IMR-90 (cell line): ENCODE data around the gene FAM76B. TPM values are rescaled to one million over a fixed set of nuclear protein-coding genes. Genes with fewer than 3 reads are reported as not detected.

Experiments used
- ATAC-seq: fragments of 200-7000 bp; cut with Tn5 transposase; 2 replicates; pipeline ENCODE4 v1.9.1; 2020; ENCODE audit warnings: low read depth, mild to moderate bottlenecking, moderate library complexity
- BruUV-seq: library from RNA; stranded (reverse); fragments of 400-500 nt; replicated peaks from 2 replicates; lab custom pipeline; 2021; lab: Mats Ljungman, UMichigan
- CTCF ChIA-PET: fragments of 300-600 bp; formaldehyde crosslinking; extraction: SDS; loops from one replicate; lab custom pipeline; 2021; ENCODE audit warnings: antibody characterized with exemption; lab: Yijun Ruan, JAX
- POLR2A ChIA-PET: fragments of 300-600 bp; sonication (Branson Sonifier 250); formaldehyde crosslinking; loops from one replicate; lab custom pipeline; 2022; ENCODE audit warnings: antibody characterized with exemption; ENCODE audit not compliant: unreplicated experiment; lab: Charles Lee
- DNase-seq: peaks from one replicate; pipeline ENCODE4 v3.0.0; 2013
- H2AFZ ChIP-seq: replicated peaks from 2 replicates; pipeline ENCODE3; 2013; ENCODE audit warnings: low read length, mild to moderate bottlenecking; ENCODE audit not compliant: poor library complexity
- H2AK5ac ChIP-seq: 2 replicates; pipeline ENCODE4 v1.6.1; 2013; ENCODE audit warnings: low read depth, low read length, inconsistent platforms
- H2AK9ac ChIP-seq: replicated peaks from 2 replicates; pipeline ENCODE3; 2013; ENCODE audit warnings: mild to moderate bottlenecking, low read depth, low read length, moderate library complexity; ENCODE audit not compliant: poor library complexity
- H2BK120ac ChIP-seq: 2 replicates; pipeline ENCODE4 v1.6.1; 2013; ENCODE audit warnings: low read depth, low read length, inconsistent platforms
- H2BK15ac ChIP-seq: 3 replicates; pipeline ENCODE4 v1.6.1; 2013; ENCODE audit warnings: low read depth, low read length, inconsistent platforms
- H2BK20ac ChIP-seq: 2 replicates; pipeline ENCODE4 v1.6.1; 2013; ENCODE audit warnings: low read depth, mild to moderate bottlenecking, inconsistent platforms, low read length, moderate library complexity
- H2BK5ac ChIP-seq: 2 replicates; pipeline ENCODE4 v1.6.1; 2013; ENCODE audit warnings: mild to moderate bottlenecking, low read depth, low read length, inconsistent platforms; ENCODE audit not compliant: poor library complexity, severe bottlenecking
- H3K14ac ChIP-seq: replicated peaks from 2 replicates; pipeline ENCODE4 v1.6.1; 2013; ENCODE audit warnings: low read depth, low read length, inconsistent platforms
- H3K18ac ChIP-seq: 2 replicates; pipeline ENCODE4 v1.6.1; 2013; ENCODE audit warnings: low read depth, low read length, control low read depth
- H3K23ac ChIP-seq: 2 replicates; pipeline ENCODE4 v1.6.1; 2013; ENCODE audit warnings: low read depth, low read length, inconsistent platforms
- H3K27ac ChIP-seq: 2 replicates; pipeline ENCODE4 v1.5.1; 2013; ENCODE audit warnings: mild to moderate bottlenecking, control low read depth, low read length; ENCODE audit not compliant: insufficient read depth
- H3K27me3 ChIP-seq: 2 replicates; pipeline ENCODE4 v1.6.1; 2013; ENCODE audit warnings: low read length; ENCODE audit not compliant: control insufficient read depth, insufficient read depth
- H3K36me3 ChIP-seq: 2 replicates; pipeline ENCODE4 v1.6.1; 2013; ENCODE audit warnings: low read length, mixed read lengths; ENCODE audit not compliant: control insufficient read depth, insufficient read depth
- H3K4ac ChIP-seq: 2 replicates; pipeline ENCODE4 v1.6.1; 2013; ENCODE audit warnings: low read depth, low read length, inconsistent platforms
- H3K4me1 ChIP-seq: 2 replicates; pipeline ENCODE4 v1.6.1; 2013; ENCODE audit warnings: low read length, mixed read lengths; ENCODE audit not compliant: control insufficient read depth, insufficient read depth
- H3K4me2 ChIP-seq: 2 replicates; pipeline ENCODE4 v1.6.1; 2013; ENCODE audit warnings: low read depth, mild to moderate bottlenecking, control low read depth, low read length, moderate library complexity
- H3K4me3 ChIP-seq: 2 replicates; pipeline ENCODE4 v1.5.1; 2013; ENCODE audit warnings: low read depth, mild to moderate bottlenecking, control low read depth, low read length, moderate library complexity; ENCODE audit not compliant: insufficient read depth
- H3K56ac ChIP-seq: 2 replicates; pipeline ENCODE4 v1.6.1; 2013; ENCODE audit warnings: low read length, inconsistent platforms; ENCODE audit not compliant: insufficient read depth; ENCODE audit errors: extremely low read depth
- H3K79me1 ChIP-seq, 2 experiments: 2 replicates each; pipeline ENCODE4 v1.6.1; 2013; ENCODE audit warnings: low read length in 2 of 2, inconsistent platforms in 1 of 2, low read depth in 1 of 2
- H3K9ac ChIP-seq: 2 replicates; pipeline ENCODE4 v1.6.1; 2013; ENCODE audit warnings: low read depth, low read length, control low read depth
- H3K9me1 ChIP-seq: 2 replicates; pipeline ENCODE4 v1.6.1; 2013; ENCODE audit warnings: low read length, inconsistent platforms; ENCODE audit not compliant: insufficient read depth
- H3K9me3 ChIP-seq: 2 replicates; pipeline ENCODE4 v1.6.1; 2013; ENCODE audit warnings: low read length; ENCODE audit not compliant: control insufficient read depth, insufficient read depth
- H4K20me1 ChIP-seq: 2 replicates; pipeline ENCODE4 v1.6.1; 2013; ENCODE audit warnings: low read length, inconsistent platforms; ENCODE audit not compliant: insufficient read depth
- H4K5ac ChIP-seq: 2 replicates; pipeline ENCODE4 v1.6.1; 2013; ENCODE audit warnings: mild to moderate bottlenecking, low read depth, low read length, control low read depth
- H4K8ac ChIP-seq, 2 experiments: 2 replicates each; pipeline ENCODE4 v1.6.1; 2013; ENCODE audit warnings: low read depth in 2 of 2, low read length in 2 of 2, control low read depth in 1 of 2, inconsistent platforms in 1 of 2
- H4K91ac ChIP-seq: 2 replicates; pipeline ENCODE4 v1.6.1; 2013; ENCODE audit warnings: low read depth, low read length, inconsistent platforms; ENCODE audit not compliant: insufficient read depth
- BHLHE40 ChIP-seq: fragments of 150-350 bp; IDR thresholded peaks from 2 replicates; pipeline ENCODE4 v1.6.1; 2016; ENCODE audit warnings: mild to moderate bottlenecking, low read depth, low read length
- MXI1 ChIP-seq: IDR thresholded peaks from 2 replicates; pipeline ENCODE4 v1.6.1; 2012; ENCODE audit warnings: low read depth, mild to moderate bottlenecking, low read length, moderate library complexity, borderline replicate concordance
- WGBS, 2 experiments: methylation state at CpG; one replicate each; pipeline versions ENCODE4 v1.1.5 to v1.1.7; 2013; ENCODE audit warnings: missing lambda C conversion rate in 2 of 2; ENCODE audit not compliant: insufficient read length in 1 of 2; ENCODE audit errors: extremely low coverage in 2 of 2; 5-methylcytosine and 5-hydroxymethylcytosine counted together
- dilution Hi-C: fragments of 300-500 bp; cut with HindIII; formaldehyde crosslinking; loops from one replicate; pipeline ENCODE4 v1.14.3; 2018; ENCODE audit warnings: low sequenced_read_pairs; ENCODE audit not compliant: unreplicated experiment
- in situ Hi-C: fragments of 300-500 bp; cut with MboI; formaldehyde crosslinking; loops from 3 replicates; pipeline ENCODE4 v1.14.3; 2019; ENCODE audit warnings: low sequenced_read_pairs, inconsistent platforms, mixed read lengths
- intact Hi-C: fragments of 100-400 bp; cut with micrococcal nuclease; formaldehyde crosslinking; loops from 2 replicates; pipeline ENCODE4 v1.10.0; 2022
- polyA plus RNA-seq, 3 experiments: library from polyadenylated mRNA; depleted of rRNA; stranded (reverse); fragments of >200 nt; gene quantifications; 2 replicates each; pipeline ENCODE4 v1.2.3, GENCODE V29; 2012; ENCODE audit warnings: low replicate concordance in 1 of 3
- total RNA-seq: library from RNA; depleted of rRNA; stranded (reverse); fragments of >200 nt; gene quantifications from 2 replicates; pipeline ENCODE4 v1.2.3, GENCODE V29; 2012

FAM76B gene
- total and polyA plus RNA-seq, 2 of the 4 experiments (the other 2 are of a cell fraction): 12.7 to 14.3 TPM

GRCh38 chr11:95762534-95762933, 27.0 kb downstream of the FAM76B start:
- BruUV-seq: no TSS peak
- CTCF ChIA-PET: interaction anchor here (0.6 to 1.6 kb wide), 3 partner anchors 57 to 664 kb away, joined by 3 to 4 read pairs (median 4); no protein-coding TSS in a partner anchor

More at GRCh38 chr11:95762534-95762933, 27.0 kb downstream of the FAM76B start:
- Histone ChIP-seq H3K9ac (no peak overlapping the region), H3K36me3 (no peaks in the 10 kb centered on the region), H3K23ac (no peak overlapping the region), H2BK5ac (no peak overlapping the region), H4K91ac (no peak overlapping the region), H3K79me1 (no peaks in the 10 kb centered on the region), H3K4me1 (no peaks in the 10 kb centered on the region), H3K4ac (no peak overlapping the region), H2AFZ (no peak overlapping the region), H3K27ac (no peak overlapping the region), H4K8ac (no peak overlapping the region), H3K9me1 (no peaks in the 10 kb centered on the region; the same call in 1 of the 2 replicates), H3K4me2 (no peak overlapping the region), H3K18ac (no peak overlapping the region), H2AK9ac (no peak overlapping the region), H3K56ac (no peak overlapping the region), H4K5ac (no peak overlapping the region), H4K20me1 (no peaks in the 10 kb centered on the region), H2BK15ac (no peak overlapping the region), H2BK20ac (no peak overlapping the region), H3K9me3 (no peaks in the 10 kb centered on the region), H3K14ac (no peak overlapping the region), H3K27me3 (peaks cover 10% of the 10 kb centered on the region), H2BK120ac (no peak overlapping the region), H2AK5ac (no peak overlapping the region), H3K4me3 (no peak overlapping the region)
- in situ Hi-C loops: loop anchor here (5.0 to 25.0 kb wide), 3 partner anchors 610 to 1150 kb away; no protein-coding TSS in a partner anchor
- no peak for TF ChIP-seq MXI1
- no peak for TF ChIP-seq BHLHE40
- POLR2A ChIA-PET: no interaction called here
- no CpG with 5 or more reads among the region's 3 CpGs for WGBS, 2 experiments
- dilution Hi-C loops: no loop called here
- intact Hi-C loops: loop anchor here (5.0 to 10.0 kb wide), 3 partner anchors 55 to 1138 kb away; partner anchors contain the start of genes CWC15 and KDM4D
- ATAC-seq: no peak
- DNase-seq: peak; percentile 19
